Fibroblast of skin of right biceps (primary cell): ENCODE data around the gene FSHB.
"Not testable (repeated sequence)": the region's sequence is repeated elsewhere in the genome, so short reads cannot be mapped to it uniquely, and the experiment has no call there.

Experiments used
- DNase-seq: peaks from one replicate; pipeline ENCODE4 v3.0.0-alpha.2; 2013

FSHB gene

GRCh38 chr11:30230714-30231113, at the start of gene FSHB:
Gene FSHB (plus strand): TSS chr11:30231014. CDS start chr11:30231903, 889 bp downstream.
- no peak for DNase-seq

GRCh38 chr11:30186748-30187147, 44.1 kb upstream of the FSHB start:
- no peak for DNase-seq

GRCh38 chr11:30192620-30193019, 38.2 kb upstream of the FSHB start:
- no peak for DNase-seq

GRCh38 chr11:30196400-30197206, 34.2 kb upstream of the FSHB start:
- DNase-seq, result peak; percentile 42

GRCh38 chr11:30197869-30198268, 32.9 kb upstream of the FSHB start:
- no peak for DNase-seq

- not testable (repeated sequence) for DNase-seq
These were observed 27.8 kb upstream of the FSHB start for GRCh38 chr11:30202989-30203388.

- DNase-seq, result no peak
These were observed 27.0 kb upstream of the FSHB start for GRCh38 chr11:30203850-30204249.

GRCh38 chr11:30206249-30206996, 24.4 kb upstream of the FSHB start:
- DNase-seq, result no peak

GRCh38 chr11:30210357-30210756, 20.5 kb upstream of the FSHB start:
- DNase-seq, result no peak

- no peak for DNase-seq
These were observed 14.3 kb upstream of the FSHB start for GRCh38 chr11:30216534-30216933.

GRCh38 chr11:30218278-30218677, 12.5 kb upstream of the FSHB start:
- DNase-seq, result no peak

- no peak for DNase-seq
These were observed 5.2 kb upstream of the FSHB start for GRCh38 chr11:30225642-30226041.

GRCh38 chr11:30228323-30228884, 2.4 kb upstream of the FSHB start:
- DNase-seq, result no peak

GRCh38 chr11:30239025-30239424, 8.2 kb downstream of the FSHB start:
- DNase-seq, result no peak

GRCh38 chr11:30244265-30244664, 13.5 kb downstream of the FSHB start:
- peak; percentile 88 for DNase-seq

- DNase-seq, result peak; percentile 38
These were observed 14.8 kb downstream of the FSHB start for GRCh38 chr11:30245621-30246020.

GRCh38 chr11:30254307-30255298, 23.8 kb downstream of the FSHB start:
- peak; percentile 53 for DNase-seq

- DNase-seq, result no peak
These were observed 24.8 kb downstream of the FSHB start for GRCh38 chr11:30255637-30256036.

- no peak for DNase-seq
These were observed 26.2 kb downstream of the FSHB start for GRCh38 chr11:30257058-30257457.

GRCh38 chr11:30258679-30259078, 27.9 kb downstream of the FSHB start:
- no peak for DNase-seq

GRCh38 chr11:30260813-30261212, 30.0 kb downstream of the FSHB start:
- no peak for DNase-seq

- no peak for DNase-seq
These were observed 31.0 kb downstream of the FSHB start for GRCh38 chr11:30261821-30262220.

- not testable (repeated sequence) for DNase-seq
These were observed 37.8 kb downstream of the FSHB start for GRCh38 chr11:30268638-30269037.
